Neutrophil (primary cell): ENCODE results near the gene SS18L1.

Experiments used
- H3K27ac ChIP-seq: fragments of 200-600 bp; sonication (generic); 2 replicates; pipeline ENCODE4 v1.5.1; 2016; ENCODE audit warnings: mild to moderate bottlenecking, moderate library complexity
- H3K27me3 ChIP-seq: fragments of 200-600 bp; sonication (generic); 2 replicates; pipeline ENCODE4 v1.6.0; 2016; ENCODE audit warnings: mild to moderate bottlenecking
- H3K36me3 ChIP-seq: fragments of 200-600 bp; sonication (generic); 2 replicates; pipeline ENCODE4 v1.5.1; 2017
- H3K4me1 ChIP-seq, 2 experiments: fragments of 200-600 bp in 1 of 2; sonication (generic) in 1 of 2; 1 replicate in 1 of 2; 2 replicates in 1 of 2; pipeline versions ENCODE4 v1.5.1 to v1.6.1; 2013 to 2016; ENCODE audit warnings: low read depth in 1 of 2, low read length in 1 of 2, mild to moderate bottlenecking in 1 of 2, moderate library complexity in 1 of 2; ENCODE audit not compliant: control insufficient read depth in 1 of 2, insufficient read depth in 1 of 2
- H3K4me3 ChIP-seq, 2 experiments: fragments of 200-600 bp in 1 of 2; sonication (generic) in 1 of 2; 1 replicate in 1 of 2; 2 replicates in 1 of 2; pipeline ENCODE4 v1.5.1; 2013 to 2016; ENCODE audit warnings: low read depth in 1 of 2, low read length in 1 of 2, mild to moderate bottlenecking in 1 of 2, moderate library complexity in 1 of 2
- H3K9me3 ChIP-seq: fragments of 200-600 bp; sonication (generic); 2 replicates; pipeline ENCODE4 v1.5.1; 2016
- TF ChIP-seq, protein P1 (sequence below): fragments of 200-600 bp; sonication (generic); IDR thresholded peaks from 2 replicates; pipeline ENCODE4 v1.5.1; 2016; ENCODE audit warnings: antibody characterized with exemption

The SS18L1 gene

DNA sequence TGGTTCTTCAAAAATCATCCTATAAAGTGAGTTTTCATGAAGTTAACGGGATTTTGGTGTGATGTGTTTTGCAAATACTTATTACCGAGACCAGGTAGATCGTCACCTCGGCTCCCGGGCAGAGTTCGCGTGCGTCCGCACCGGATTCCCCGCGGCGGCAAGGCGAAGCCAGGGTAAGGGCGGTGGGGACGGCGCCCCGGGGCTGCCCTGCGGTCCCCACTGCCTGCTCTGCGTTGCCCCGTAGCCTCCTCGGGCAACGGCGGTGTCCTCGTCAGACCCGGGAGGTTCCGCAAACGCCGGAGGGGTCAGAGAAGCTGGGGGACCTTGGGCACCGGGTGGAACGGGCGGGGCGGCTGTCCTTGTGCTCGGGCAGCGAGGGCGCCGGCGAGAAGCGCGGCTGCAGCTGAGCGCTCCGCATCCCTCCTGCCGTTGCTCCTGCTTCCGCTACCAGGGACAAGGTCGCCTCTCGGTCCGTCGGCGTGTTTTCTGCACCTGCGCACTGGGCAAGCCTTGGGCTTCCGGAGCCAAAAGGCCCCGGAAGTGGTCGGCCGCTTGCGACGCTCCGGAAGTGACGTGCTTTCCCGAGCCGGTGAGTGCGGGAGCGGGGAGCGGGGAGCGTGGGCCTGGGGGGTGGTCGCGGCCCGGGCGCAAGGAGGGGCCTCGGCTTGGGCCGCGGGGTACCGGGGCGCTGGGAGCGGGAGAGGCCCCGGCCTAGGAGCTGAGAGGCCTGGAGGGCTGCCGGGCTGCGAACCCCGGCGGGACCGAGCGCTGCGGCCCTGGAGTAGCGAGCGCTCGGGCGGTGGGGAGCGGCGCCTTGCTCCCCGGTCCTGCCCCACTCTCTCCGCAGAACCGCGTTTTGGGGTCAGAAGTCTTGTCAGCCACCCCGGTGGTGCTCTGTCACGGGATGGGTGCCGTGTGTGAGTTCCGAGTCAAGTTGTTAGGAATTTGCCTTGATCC, 39.2 kb downstream of the SS18L1 start, which contains the start of gene MTG2:
TSS of gene MTG2 (plus strand) at position 560 of the 957 bp plus-strand sequence. CDS start 10,393 bp downstream, outside the sequence.
- Histone ChIP-seq H3K27ac (peak within 1 kb of the TSS; percentile 95), H3K9me3 (no peaks in the 10 kb centered on the region), H3K36me3 (peaks cover 10% of the 10 kb centered on the region), H3K4me1 (peaks cover 57 to 58% of the 10 kb centered on the region in 2 experiments), H3K4me3 (peak within 1 kb of the TSS; percentile 81 to 90), H3K27me3 (no peaks in the 10 kb centered on the region)
- TF ChIP-seq, protein P1, sequence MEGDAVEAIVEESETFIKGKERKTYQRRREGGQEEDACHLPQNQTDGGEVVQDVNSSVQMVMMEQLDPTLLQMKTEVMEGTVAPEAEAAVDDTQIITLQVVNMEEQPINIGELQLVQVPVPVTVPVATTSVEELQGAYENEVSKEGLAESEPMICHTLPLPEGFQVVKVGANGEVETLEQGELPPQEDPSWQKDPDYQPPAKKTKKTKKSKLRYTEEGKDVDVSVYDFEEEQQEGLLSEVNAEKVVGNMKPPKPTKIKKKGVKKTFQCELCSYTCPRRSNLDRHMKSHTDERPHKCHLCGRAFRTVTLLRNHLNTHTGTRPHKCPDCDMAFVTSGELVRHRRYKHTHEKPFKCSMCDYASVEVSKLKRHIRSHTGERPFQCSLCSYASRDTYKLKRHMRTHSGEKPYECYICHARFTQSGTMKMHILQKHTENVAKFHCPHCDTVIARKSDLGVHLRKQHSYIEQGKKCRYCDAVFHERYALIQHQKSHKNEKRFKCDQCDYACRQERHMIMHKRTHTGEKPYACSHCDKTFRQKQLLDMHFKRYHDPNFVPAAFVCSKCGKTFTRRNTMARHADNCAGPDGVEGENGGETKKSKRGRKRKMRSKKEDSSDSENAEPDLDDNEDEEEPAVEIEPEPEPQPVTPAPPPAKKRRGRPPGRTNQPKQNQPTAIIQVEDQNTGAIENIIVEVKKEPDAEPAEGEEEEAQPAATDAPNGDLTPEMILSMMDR: peak; percentile 70

DNA sequence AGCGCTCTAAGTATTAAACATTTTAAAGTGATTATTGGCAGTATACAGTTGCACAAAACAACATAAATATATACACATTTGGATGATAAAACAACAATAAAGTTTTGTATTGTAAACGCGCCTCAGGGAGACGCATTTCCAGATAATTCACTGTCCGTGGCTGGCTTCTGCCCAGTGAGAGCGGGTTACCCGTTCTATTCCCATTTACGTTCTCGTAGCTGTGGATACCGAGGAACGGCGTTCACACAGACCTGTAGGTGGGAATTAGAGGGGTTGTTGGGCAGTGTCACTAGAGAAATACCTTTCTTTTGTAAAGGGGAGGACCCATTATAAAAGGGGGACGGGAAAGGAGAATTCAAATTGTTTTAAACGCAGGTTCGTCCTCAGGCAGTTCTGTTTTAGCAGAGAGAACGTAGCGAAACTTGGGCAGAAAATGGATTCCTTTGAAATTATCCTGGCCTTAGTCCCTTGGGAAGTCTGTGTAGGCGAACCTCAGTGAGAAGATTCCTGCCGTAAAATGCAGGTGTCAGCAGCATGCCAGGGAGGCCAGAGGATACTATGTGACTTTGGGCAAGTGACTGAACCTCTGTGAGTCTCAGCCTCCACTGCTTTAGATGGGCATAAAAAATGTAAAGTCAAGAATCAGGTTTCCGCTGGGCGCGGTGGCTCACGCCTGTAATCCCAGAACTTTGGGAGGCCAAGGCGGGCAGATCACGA, 40.0 kb downstream of the SS18L1 start:
- Histone ChIP-seq H3K9me3 (no peaks in the 10 kb centered on the region), H3K36me3 (peaks cover 10% of the 10 kb centered on the region), H3K4me1 (peaks cover 62 to 66% of the 10 kb centered on the region in 2 experiments), H3K4me3 (peak overlapping the region; percentile 81 to 90), H3K27ac (peak overlapping the region; percentile 95), H3K27me3 (no peaks in the 10 kb centered on the region)
- TF ChIP-seq, protein P1: no peak

DNA sequence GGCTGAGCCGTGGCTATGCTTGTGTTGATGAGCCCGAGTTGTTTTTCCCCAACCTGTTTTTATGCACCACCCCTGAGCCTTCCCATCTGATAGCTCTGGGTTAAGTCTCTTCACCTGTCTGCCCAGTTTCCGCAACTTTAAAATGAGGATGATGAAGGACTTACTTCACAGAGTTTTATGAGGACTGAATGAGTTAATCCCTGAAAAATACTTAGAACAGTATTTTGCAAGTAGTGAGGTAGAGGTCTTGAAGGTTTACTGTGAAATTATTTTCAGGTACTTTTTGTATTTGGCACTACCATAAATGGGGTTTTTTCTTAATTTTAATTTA, 42.5 kb downstream of the SS18L1 start:
- no peaks in the 10 kb centered on the region for H3K27me3 ChIP-seq
- no peaks in the 10 kb centered on the region for H3K9me3 ChIP-seq
- H3K27ac ChIP-seq: peak overlapping the region; percentile 95
- peaks cover 5% of the 10 kb centered on the region for H3K36me3 ChIP-seq
- TF ChIP-seq, protein P1: no peak
- H3K4me3 ChIP-seq: peak overlapping the region; percentile 70 to 81
- peaks cover 65 to 69% of the 10 kb centered on the region in 2 experiments for H3K4me1 ChIP-seq

DNA sequence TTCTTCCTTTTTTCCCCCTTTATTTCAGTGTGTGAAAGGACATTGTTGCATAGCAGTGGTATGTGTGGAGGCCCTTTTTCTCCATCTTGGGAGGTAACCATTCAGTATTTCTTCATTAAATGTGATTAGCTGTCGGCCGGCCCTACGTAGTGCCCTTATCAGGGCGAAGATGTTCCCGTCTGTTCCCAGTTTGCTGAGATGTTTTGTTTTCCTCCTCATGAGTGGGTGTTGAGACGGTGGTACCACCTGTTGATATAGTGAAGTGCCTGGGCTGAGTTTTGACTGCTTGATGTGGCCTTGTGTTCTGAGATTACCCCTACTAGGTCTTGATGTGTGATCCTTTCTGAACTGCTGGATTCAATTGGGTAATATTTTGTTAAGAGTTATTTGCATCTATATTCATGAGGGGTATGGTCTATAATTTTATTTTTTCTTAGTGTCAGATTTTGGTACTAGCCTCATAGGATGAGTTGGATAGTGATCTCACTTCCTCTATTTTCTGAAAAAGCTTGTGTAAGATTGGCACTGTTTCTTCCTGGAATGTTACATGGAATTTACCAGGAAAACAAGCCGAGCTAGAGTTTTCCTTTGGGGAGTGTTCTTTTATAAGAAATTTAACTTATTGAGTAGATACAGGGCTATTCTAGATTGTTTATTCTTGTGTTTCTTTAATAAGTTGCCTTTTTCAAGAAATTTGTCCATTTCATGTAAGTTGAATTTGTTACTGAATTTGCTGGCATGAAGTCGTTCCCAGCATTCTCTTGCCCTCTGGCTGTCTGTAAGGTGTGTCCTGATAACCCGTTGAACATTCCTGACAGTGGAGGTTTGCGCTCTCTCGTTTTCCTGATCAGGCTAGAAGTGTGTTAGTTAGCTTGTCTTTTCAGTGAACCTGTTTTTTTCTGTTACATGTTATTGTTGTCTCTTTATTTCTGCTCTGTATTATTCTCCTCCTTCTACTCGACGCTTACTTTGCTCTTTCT, 43.6 kb downstream of the SS18L1 start:
- H3K4me1 ChIP-seq: peaks cover 59 to 62% of the 10 kb centered on the region in 2 experiments
- peak overlapping the region; percentile 95 for H3K27ac ChIP-seq
- peaks cover 5% of the 10 kb centered on the region for H3K36me3 ChIP-seq
- peak overlapping the region in 1 of 2 experiments; percentile 81 for H3K4me3 ChIP-seq
- TF ChIP-seq, protein P1: no peak
- no peaks in the 10 kb centered on the region for H3K27me3 ChIP-seq
- no peaks in the 10 kb centered on the region for H3K9me3 ChIP-seq
